ENCODE measurements around the gene SLC51B. TPM values are rescaled to one million over a fixed set of nuclear protein-coding genes. Genes with fewer than 3 reads are reported as not detected.

The SLC51B gene
- total RNA-seq, 2 experiments from 2014 or later = not detected

GRCh38 chr15:65029736-65030208 lies 15.4 kb upstream of the SLC51B start:
- TF ChIP-seq CTCF (conservative IDR thresholded peaks at IDR 0.05; ENCODE audit: low read length) (no peak), EZH2phosphoT487 (IDR thresholded peaks at IDR 0.05; ENCODE audit: borderline replicate concordance, low read depth, low read length) (no peak)
- intact Hi-C loops (cut with micrococcal nuclease; ENCODE audit: unreplicated experiment) = loop anchor here (5.0 to 10.0 kb wide), 3 partner anchors 155 to 297 kb away; partner anchors contain the start of genes CLPX and PLEKHO2
- Histone ChIP-seq H2AFZ (ENCODE audit: low read length) (no peak overlapping the region; the same call in 1 of the 2 replicates), H3K4me2 (ENCODE audit: low read length) (no peak overlapping the region; the same call in 1 of the 2 replicates), H4K20me1 (ENCODE audit: insufficient read depth, low read length) (no peaks in the 10 kb centered on the region), H3K4me1 (ENCODE audit: insufficient read depth, low read length, poor library complexity, severe bottlenecking) (peaks cover 23% of the 10 kb centered on the region), H3K9me3 (ENCODE audit: low read length) (no peaks in the 10 kb centered on the region), H3K9me2 (ENCODE audit: insufficient read depth, low read length) (no peaks in the 10 kb centered on the region), H3K36me3 (ENCODE audit: insufficient read depth, low read length) (peaks cover 18% of the 10 kb centered on the region; the same call in 1 of the 2 replicates), H3K27ac (ENCODE audit: low read depth, low read length, poor library complexity, severe bottlenecking) (no peak overlapping the region), H3K4me3 (ENCODE audit: low read depth, low read length, poor library complexity, severe bottlenecking) (peak overlapping the region; percentile 80), H3K79me2 (ENCODE audit: insufficient read depth, low read depth, low read length) (peaks cover 13% of the 10 kb centered on the region; the same call in 1 of the 2 replicates)
- DNase-seq (ENCODE audit: low spot score) = no peak
- ChIA-PET POLR2A (no interaction called here), CTCF (ENCODE audit: unreplicated experiment) (interaction anchor here (0.6 kb wide), 1 partner anchor 867 kb away, joined by 3 read pairs; the partner anchor contains the start of gene PPIB)
- no TSS peak for BruUV-seq (replicated peaks)

GRCh38 chr15:65032801-65033537 lies 12.2 kb upstream of the SLC51B start:
- Histone ChIP-seq H3K36me3 (ENCODE audit: insufficient read depth, low read length) (no peaks in the 10 kb centered on the region), H3K4me1 (ENCODE audit: insufficient read depth, low read length, poor library complexity, severe bottlenecking) (peaks cover 17% of the 10 kb centered on the region), H3K4me3 (ENCODE audit: low read depth, low read length, poor library complexity, severe bottlenecking) (no peak overlapping the region), H2AFZ (ENCODE audit: low read length) (peak overlapping the region; percentile 94), H3K9me3 (ENCODE audit: low read length) (no peaks in the 10 kb centered on the region), H4K20me1 (ENCODE audit: insufficient read depth, low read length) (no peaks in the 10 kb centered on the region), H3K79me2 (ENCODE audit: insufficient read depth, low read depth, low read length) (peaks cover 9% of the 10 kb centered on the region; the same call in 1 of the 2 replicates), H3K9me2 (ENCODE audit: insufficient read depth, low read length) (no peaks in the 10 kb centered on the region), H3K27ac (ENCODE audit: low read depth, low read length, poor library complexity, severe bottlenecking) (no peak overlapping the region), H3K4me2 (ENCODE audit: low read length) (peak overlapping the region; percentile 43)
- ChIA-PET POLR2A (interaction anchor here (0.9 kb wide), 1 partner anchor 20 kb away, joined by 4 read pairs; no protein-coding TSS in a partner anchor), CTCF (ENCODE audit: unreplicated experiment) (no interaction called here)
- BruUV-seq (replicated peaks) = no TSS peak
- intact Hi-C loops (cut with micrococcal nuclease; ENCODE audit: unreplicated experiment) = loop anchor here (1.0 to 10.0 kb wide), 6 partner anchors 21 to 352 kb away; partner anchors contain the start of genes CLPX, RNU5A-1 and RNU5B-1
- peak; percentile 85 for DNase-seq (ENCODE audit: low spot score)
- TF ChIP-seq EZH2phosphoT487 (IDR thresholded peaks at IDR 0.05; ENCODE audit: borderline replicate concordance, low read depth, low read length) (no peak), CTCF (conservative IDR thresholded peaks at IDR 0.05; ENCODE audit: low read length) (peak; percentile 82)

All from OCI-LY7 (cell line).